GM04503 (cell line): Measurements from ENCODE around the gene OTOP2.
"Not testable (repeated sequence)": the region's sequence is repeated elsewhere in the genome, so short reads cannot be mapped to it uniquely, and the experiment has no call there.

Experiments
- DNase-seq: peaks from one replicate; pipeline ENCODE4 v3.0.0-alpha.2; 2012; ENCODE audit warnings: low read depth

OTOP2 gene

DNA sequence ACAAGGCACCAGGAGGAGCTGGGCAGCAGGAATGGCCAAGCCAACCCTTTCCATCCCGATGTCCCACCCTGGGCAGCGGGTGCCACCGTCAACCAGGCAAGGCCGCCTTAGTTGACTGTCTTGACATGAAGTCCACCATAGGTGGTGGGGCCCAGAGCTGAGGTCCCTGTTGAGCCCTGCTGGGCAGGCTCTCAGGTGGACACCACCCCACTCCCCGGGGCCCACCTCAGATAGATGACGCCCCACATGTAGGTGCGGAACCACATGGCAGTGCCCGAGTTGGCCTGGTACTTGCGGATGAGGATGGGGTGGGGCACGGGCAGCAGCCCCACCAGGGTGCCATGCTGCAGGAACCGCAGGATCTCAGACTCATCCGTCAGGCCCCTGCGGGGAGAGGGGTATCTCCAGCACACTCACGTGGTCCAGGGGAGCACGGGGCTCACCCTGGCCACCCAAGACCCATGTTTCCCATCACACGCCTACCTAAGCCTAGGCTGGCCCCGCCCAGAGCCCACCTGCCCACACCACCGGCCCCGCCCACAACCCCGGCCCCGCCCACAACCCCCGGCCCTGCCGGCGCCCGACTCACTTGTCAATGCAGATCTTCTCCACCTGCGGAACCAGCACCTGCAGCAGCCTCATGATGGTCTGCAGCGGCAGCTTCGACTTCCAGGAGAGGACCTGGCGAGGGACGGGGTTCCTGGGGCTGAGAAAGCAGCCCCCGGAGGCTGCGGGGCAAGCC, 27.8 kb downstream of the OTOP2 start:
- no peak for DNase-seq

DNA sequence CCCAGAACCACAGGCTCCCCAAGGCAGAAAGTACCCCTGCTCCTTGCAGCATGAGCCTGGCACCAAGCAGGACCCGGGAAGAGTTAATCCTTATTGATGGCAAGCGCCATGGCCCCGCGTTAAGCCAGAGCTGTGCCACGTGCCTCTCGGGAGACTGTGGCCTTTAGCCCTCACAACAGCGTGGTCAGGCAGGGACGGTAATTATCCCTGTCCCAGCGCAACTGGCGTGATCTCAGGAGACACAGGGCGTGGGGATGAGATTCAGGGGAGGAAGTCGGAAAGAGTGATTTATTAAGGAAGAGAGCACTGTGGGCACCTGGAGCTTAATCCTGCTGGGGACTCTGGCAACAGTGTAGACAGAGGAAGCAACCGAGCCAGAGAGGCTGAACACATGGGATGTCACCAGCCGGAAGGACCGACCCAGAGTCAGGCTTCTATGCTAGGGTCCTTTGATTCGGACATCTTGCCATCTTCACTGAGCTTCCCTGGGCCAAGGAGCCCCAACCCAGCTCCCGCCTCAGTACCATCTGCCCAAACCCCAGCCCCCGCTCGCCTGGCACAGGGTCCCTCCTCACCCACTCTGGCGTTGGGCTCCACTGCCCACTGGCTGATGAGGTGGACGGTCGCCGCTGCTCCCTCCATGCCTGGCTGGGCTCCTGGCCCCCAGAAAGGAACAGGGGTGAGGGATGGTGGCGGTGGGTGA, 28.5 kb downstream of the OTOP2 start:
- no peak for DNase-seq

DNA sequence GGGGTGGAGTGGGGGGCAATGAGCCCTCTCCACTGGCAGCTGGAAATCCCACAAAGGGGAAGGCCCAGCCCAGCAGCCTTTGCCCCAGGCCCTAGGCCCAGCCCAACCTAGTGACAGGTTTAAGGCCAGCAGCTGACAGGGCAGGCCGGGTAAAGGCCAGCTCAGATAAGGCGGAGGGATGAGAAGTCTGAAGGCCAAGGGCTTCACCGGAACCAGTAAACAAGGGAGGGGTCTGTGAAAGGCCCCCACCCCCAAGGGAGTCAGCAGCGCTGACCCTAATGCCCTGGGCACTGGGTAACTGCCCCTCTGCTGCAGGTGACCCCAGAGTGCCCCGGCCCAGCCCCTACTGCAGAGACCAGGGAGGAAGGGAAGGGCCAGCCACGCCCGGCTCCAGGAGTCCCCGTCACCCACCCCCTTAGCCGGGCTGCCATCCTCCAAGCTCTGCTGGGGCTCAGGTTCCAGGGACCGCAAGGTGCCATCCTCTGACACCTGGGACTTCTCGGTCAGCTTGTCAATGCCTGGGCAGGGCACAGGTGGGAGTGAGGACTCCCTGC, 29.1 kb downstream of the OTOP2 start:
- DNase-seq = no peak

DNA sequence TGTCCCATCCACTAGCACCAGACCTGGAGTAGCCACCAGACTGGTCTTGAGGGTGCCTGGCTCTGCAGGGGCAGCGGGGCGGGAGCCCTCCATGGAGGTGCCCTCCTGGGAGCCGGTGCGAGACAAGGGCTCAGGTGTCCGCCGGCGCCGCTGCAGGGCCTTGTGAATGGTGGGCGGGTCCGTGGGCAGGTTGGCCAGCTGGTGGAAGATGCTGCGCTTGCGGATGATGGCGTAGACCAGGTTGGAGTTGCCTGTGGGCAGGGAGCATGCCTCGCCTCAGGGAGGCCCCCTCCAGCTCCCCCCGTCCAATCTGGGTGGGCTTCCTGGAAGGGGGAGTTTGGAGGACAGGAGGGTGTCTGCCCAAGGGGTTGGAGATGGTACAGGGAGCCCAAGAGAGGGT, 30.0 kb downstream of the OTOP2 start:
- DNase-seq = no peak

DNA sequence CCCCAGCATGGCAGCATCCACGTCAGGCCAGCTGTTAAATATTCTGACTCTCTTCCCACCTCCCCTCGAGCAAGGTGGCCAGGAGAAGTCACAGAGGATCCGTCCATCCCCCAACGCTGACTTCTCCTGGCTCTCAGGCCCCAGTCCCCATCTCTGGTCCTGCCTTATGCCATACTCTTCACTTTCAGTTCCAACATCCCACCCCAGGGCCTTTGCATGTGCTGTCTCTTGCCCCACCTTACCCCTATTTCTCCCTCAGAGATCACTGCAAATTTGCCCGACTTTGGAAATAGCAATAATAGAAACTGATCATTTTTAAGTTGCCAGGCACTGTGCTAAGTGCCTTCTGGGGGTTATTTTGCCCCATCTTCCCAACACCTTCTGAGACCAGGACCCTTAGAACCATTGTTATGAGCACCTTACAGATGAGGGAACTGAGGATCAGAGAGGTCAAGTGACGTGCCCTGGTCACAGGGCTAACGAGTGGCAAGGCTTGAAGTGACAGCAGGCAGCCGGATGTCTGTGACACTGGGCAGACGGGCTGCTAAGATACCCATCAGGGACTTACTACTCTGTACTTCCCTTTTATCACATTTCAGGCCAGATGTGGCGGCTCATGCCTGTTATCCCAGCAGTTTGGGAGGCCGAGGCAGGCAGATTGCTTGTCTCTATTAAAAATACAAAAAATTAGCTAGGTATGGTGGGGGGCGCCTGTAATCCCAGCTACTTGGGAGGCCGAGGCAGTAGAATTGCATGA, 30.8 kb downstream of the OTOP2 start:
- DNase-seq = no peak

DNA sequence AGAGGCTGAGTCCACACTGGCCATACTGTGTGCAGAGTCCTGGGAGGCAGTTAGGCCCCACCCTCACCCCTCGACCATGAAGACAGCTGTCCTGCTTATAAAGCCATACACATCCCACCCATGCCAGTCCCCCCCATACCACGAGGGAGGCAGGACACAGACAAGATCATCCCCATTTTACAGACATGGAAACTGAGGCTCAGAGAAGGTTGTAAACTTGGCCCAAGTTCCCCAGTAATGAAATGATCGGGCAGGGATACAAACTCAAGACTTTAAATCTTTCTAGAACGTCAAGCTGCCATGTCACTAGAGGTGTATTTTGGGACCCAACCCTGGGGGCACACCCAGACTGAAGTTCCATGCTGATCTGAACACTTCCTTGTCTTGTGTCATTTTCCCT, 32.0 kb downstream of the OTOP2 start:
- DNase-seq = no peak

DNA sequence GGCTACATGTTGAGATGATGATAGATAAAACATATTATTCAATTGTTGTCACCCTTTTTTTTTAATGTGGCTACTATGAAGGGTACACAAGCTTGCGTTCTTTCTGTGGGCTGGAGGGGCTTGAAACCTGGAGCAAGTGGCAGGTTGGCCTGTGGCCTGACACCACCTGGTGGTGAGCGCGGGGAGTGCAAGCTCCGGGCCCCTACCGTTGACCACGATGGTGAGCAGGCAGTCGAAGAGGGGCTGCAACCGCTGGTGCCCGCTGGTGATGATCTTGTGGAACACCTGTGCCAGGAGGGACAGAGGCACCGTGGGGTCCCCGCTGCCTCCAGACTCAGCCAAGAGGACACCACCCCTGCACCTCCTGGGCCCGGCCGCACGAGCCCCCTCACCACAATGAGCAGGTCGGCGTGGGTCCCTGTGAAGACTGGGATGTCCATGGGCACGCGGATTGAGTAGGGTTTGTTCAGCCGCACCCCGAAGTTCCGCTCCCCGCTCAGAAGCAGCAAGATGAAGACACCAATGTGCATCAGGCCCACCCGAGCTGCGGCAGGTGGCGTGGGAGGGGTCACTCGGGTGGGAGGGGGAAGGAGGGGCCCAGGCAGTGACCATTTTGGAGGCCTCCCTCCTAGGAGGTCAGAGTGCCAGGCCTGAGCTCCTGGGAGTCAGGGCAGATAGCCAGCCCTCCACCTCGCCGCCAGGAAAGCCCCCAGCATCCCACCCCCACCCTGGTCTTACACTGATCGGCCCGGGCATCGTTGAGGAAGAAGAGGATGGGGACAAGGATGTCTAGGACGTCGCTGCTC, 34.1 kb downstream of the OTOP2 start:
- no peak for DNase-seq

DNA sequence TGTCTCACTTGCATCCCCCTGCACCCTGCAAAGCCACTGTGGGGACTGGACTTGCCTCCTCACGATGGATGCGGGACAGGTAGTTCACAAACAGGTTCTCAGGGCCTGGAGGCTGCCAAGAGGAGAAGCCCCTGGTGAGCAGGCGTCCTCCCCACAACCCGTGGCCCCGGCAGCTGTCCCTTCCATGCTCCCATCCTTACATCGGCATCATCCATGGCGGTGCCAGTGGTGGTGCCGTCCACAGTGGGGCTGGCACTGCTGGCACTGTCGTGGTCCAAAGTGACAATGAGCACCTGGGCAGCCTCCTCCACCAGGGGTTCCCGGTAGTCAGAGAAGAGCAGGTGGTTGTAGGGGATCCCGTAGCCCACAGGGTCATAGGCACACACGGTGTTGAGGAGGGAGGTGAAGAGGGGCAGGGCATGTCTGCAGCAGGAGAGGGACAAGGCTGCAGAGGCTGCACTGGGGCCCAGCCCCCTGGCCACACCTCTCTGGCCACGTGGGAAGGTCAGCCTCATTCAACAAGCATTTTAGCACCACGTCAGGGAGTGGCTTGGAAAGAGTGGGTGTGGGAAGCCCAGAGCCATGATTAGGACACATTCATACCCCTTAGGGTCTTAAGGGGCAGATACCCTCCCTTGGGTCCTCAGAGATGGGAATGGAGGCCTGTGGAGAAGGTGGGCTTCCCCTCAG, 35.9 kb downstream of the OTOP2 start:
- no peak for DNase-seq

DNA sequence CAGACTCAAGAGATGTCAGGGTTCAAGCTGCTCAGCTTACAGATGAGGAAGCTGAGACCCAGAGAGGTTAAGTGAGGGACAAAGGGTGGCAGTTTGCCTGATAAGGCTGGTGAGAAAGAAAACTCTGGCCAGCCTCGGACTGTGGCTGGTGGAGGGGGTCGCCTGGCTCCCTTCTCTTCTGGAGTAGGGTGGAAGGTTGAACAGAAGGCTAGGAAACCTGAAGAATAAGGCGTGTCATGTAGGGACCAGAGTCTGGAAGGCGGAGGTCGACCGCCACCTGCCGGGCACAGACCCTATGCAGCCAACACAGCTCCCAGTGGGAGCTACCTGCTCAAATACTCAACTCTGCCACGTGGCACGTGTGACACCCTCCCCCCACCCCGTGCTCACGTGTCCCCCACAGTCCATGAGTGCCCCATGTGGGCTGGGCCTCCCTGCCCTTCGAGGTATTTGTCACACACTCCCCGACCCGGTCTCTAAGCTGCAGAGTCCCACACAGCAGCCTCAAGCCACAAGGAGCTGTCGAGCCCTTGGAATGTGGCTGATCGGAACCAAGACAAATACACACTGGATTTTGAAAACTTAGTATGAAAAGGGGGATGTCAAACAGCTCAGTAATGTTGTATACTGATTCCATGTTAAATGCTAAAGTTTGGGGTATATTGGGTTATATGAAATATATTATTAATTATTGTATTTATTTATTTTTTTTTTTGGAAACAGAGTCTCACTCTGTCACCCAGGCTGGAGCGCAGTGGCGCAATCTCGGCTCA, 36.7 kb downstream of the OTOP2 start:
- DNase-seq = no peak

DNA sequence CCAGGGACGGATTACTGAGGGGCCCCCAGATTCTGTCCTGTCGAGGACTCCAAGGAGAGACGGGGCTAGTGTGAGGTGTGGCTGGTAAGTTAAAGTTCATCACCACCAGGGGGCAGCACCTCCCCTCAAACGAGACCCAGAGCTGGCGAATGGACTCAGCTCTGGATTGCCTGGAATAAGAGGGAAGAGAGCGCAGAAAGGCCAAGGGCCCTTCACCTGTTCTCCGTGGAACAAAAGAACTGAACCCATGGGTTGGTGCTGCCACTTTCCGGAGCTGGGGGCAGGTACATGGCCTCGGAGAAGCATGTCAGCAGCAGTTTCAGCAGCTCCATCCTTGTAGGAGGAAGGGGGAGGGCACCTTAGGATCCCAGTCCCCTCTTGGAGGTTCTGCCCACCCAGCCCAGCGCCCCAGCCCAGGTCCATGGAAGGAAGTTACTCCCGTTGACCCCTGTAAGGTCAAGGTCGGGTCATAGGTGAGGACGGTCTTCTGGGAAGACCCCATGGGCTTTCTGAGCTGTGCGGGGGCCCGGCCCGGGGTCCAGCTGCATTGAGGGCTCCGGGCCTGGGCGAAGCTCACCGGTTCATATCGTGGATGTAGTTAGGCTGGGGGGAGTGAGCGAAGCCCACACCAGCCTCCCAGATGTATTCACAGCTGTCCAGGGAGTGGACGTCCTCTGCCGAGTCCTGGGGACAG, 37.7 kb downstream of the OTOP2 start:
- no peak for DNase-seq

DNA sequence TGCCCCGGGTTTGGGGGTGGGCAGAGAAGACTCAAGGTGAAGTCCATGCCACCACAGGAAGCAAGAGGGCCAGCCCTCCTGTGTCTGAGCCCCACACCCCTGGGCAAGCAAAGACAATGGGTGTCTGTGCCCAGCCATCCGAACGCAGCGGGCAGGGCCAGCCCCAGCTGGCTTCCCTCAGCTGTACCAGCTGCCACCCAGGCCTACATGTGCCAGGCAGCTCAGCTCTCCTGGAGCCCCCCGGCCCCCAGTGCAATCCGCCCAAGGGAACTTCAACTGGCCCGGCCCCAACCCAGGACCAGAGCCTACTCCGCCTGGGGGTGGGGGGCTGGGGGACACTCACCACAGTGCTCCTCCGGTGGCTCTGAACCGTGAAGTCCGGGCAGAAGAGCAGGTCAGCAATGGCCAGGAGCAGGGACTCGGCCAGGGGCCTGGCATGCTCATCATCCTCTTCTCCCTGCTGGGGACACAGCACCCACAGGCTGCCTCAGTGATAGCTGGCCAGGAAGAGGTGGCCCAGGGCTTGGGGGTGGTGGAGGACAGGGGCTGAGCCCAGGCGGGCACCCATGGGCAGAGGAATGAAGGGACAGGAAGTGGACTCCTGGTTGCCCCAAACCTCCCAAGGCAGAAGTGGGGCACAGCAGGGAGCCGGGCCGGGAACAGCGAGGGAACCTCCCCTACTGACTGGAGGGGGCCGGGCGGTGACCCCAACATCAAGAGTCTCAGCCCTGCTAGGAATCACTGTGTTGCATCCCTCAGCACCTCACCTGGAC, 38.7 kb downstream of the OTOP2 start:
- no peak for DNase-seq

DNA sequence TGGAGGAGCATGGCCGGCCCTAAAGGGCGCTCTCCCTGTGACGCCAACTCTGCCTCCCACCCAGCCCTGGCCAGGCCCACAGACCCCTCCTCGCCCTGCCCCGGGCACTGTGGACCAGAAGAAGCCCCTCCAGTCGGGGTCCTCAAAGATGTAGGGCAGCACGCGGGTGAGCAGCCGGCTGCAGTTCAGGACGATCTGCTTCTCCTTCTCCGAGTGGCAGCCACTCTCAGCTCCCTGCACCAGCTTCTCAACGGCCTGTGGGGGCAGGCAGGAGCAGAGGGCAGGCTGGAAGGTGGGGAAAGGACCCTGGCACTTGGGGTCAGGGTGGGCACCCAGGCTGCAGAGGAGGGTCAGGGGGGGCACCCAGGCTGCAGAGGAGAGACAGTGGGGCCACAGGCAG, 39.6 kb downstream of the OTOP2 start:
- no peak for DNase-seq

DNA sequence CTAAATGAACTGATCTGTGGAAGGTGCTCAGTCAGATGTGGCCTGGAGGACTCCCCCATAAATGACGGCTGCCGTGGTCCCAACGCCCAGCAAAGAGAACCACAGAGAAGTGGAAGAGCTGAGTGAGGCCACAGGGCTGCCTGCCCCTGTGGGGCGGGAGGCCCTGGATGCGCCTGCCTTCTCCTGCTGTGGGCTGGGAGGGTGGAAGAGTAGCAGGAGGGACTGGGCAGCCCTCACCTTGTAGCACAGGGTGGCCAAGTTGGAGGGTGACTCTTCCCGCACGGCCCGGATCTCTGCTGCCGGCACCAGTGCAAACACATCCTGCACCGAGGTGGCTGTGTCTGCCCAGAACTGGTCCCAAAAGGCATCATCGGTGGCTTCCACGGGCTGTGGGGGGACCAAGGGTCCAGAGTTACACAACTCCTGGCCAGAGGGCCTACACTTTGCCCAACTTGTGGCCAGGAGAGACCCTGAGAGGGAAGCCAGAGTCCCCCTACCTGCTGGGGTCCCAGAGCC, 40.2 kb downstream of the OTOP2 start:
- no peak for DNase-seq

DNA sequence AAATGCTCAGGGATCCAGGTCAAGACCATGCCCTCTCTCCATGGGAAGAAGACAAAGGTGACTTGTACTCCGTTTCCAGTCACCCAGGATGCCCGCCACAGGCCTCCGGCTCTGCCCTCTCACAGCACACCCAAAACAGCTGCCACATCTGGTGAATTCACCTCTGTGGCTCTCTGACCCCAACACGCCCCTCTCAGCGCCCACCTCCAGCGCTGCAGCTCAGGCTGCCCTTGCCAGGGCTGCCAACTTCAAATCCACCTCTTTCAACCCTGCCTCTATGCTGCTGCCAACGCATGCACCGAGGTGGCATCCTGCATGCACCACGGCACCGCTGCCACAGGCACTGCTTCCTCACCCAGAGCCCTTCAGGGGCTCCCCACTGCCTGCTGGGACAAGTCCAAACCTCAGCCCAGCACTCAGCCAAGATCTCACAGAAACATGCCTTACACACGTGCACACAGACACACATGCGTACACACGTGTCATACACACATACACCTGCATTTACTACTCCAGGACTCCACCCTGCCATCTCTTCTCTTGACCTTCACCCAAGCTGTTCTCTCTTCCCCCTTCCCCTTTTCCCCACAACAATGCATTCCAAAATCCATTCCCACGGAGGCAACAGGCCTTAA, 41.0 kb downstream of the OTOP2 start:
- no peak for DNase-seq

DNA sequence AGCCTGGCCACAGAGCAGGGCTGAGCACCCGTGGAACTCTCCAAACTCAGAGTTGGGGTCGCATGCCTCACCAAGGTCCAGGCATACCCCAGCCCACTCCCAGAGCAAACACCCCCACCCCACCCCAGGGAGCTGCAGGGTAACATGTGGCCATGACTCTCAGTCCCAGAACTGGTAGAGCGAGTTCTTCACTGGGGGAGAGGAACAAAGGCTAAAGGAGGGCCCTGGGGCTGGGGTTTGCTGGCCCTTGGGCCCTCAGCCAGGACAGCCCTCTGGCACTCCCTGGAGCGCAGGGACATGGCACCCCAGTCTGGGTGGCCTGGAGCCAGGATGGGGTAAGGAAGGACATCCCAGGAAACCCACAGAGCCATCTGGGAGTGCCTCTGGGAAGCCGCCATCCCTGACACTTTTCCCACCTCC, 44.3 kb downstream of the OTOP2 start:
- DNase-seq = no peak

DNA sequence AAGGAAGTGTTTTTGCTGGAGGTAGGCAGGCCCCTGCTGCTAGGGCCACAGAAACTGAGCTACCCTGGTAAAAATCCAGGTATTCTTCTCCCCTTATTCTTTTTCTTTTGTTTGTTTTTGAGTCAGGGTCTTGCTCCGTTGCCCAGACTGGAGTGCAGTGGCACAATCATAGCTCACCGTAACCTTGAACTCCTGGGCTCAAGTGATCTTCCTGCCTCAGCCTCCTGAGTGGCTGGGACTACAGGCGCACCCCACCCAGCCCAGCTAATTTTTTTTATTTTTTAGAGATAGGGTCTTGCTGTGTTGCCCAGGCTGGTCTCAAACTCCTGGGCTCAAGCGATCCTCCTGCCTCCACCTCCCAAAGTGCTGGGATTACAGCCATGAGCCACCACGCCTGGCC, 45.4 kb downstream of the OTOP2 start:
- not testable (repeated sequence) for DNase-seq

DNA sequence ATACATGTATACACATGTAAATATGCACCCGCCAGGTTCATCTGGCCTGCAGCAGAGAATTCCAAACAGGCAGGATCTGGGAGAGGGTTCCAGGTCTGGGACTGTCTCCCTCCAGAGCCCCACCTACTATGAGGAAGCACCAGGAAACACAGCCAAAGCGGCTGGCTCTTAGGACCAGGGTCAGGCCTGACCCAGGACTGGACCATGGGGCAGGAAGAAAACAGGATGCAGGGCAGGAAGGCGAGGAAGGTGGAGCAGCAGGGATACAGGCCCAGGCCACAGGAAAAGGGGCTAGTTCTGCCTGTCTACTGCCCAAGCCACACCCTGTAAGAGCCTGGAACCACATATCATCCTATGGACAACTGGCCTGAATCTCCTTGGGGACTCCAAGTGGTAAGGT, 46.3 kb downstream of the OTOP2 start:
- no peak for DNase-seq

DNA sequence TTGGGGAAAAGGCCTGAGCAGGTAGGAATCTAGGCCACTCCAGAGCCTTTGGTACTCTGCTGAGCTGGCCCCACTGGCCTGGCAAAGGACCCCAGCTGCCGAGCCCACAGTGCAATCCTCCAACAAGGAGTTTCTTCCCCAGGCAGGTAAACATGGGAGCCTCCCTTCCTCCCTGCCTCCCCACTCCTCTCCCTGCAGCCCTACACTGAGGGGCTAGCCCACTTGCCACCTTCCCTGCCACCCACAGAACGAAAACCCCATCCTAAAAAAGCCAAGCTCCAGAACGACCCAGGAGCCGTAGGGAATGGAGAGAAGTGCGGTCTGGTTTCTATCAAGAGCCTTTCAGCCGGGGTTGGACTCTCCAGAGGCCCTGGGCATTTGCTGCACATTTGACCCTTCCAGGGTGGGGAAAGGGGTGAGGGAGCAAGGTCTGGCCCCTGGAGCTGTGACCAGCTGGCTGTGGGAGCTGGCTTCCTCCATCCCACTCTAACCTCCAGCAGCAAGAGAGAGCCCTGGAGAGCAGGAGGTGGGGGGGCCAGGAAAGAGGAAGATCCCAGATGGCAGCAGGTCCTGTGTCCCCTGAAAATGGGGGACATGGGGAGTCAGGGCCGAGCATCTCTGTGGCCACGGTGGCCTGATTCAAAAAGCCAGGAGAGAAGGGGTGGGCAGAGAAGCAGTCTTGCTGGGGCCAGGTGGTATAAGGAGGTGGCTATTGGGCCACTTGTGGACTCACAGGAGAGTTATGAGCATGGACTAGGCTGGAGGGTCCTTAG, 47.2 kb downstream of the OTOP2 start:
- DNase-seq = no peak
